ENCODE measurements around the gene FBLN2. TPM values are rescaled to one million over a fixed set of nuclear protein-coding genes. Genes with fewer than 3 reads are reported as not detected.

Gene FBLN2
- total and polyA plus RNA-seq, 10 of the 15 experiments (the other 5 are each of a cell fraction or from before 2014, with no cell fraction given) = 0.03 to 0.41 (median 0.12) TPM; not detected in 2

DNA sequence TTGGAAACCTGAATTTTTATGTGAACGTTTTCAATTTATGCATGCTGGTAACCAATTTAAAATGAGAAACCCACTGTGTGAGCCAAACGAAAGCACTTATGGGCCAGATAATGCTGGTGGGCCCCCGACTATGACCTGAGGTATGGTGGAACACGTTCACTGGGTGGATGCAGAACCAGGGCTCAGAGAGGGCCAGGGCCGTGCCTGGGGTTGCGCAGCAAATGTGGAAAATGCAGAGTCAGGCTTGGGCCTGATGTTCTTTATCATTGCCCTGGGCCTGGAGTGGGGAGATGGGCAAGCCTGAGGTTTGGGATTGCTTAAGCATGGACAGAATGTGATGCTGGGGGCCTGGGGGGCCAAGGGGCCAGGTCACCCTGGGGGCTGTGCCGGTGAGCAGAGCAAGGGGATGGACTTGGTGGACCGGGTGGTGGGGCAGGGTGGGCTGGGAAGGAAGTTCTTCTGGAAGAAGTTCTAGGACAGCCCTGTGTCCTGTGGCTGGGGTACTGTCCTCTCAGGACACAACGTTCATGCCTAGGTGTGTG, 17.9 kb downstream of the FBLN2 start:
- no peak overlapping the region for H2AFZ ChIP-seq (ENCODE audit: control insufficient read depth, low read depth, low read length)
- in situ Hi-C loops (cut with MboI) = no loop called here
- 6% methylated on average over 9 of the region's 9 CpGs for WGBS (ENCODE audit: insufficient coverage, insufficient replicate concordance, low lambda C conversion rate, missing lambda C conversion rate)
- no peak overlapping the region for H3K4me3 ChIP-seq
- RAD21 ChIA-PET (ENCODE audit: unreplicated experiment) = no interaction called here
- DNase-seq (ENCODE audit: low read depth, low spot score) (no peak), ATAC-seq (no peak), FAIRE-seq (no peak)
- no peaks in the 10 kb centered on the region for H3K9me3 ChIP-seq (replicated peaks; ENCODE audit: control insufficient read depth, insufficient read depth, low read length)
- no peaks in the 10 kb centered on the region for H3K36me3 ChIP-seq (ENCODE audit: control insufficient read depth in 2 of 2, insufficient read depth in 2 of 2, low read length in 1 of 2)
- POLR2A ChIA-PET = no interaction called here
- no peaks in the 10 kb centered on the region; a peak in 1 of 4 replicates for H3K27me3 ChIP-seq (replicated peaks in 1 of 2; ENCODE audit: control insufficient read depth in 2 of 2, insufficient read depth in 2 of 2, low read length in 1 of 2)
- H4K20me1 ChIP-seq (ENCODE audit: control insufficient read depth, insufficient read depth) = no peaks in the 10 kb centered on the region
- intact Hi-C loops (cut with micrococcal nuclease; ENCODE audit: unreplicated experiment) = no loop called here
- SMC1A ChIA-PET (ENCODE audit: uncharacterized antibody, unreplicated experiment) = no interaction called here
- H3K27ac ChIP-seq (ENCODE audit: control insufficient read depth, insufficient read depth) = no peak overlapping the region
- H3K79me2 ChIP-seq (ENCODE audit: control insufficient read depth, insufficient read depth, low read length) = no peaks in the 10 kb centered on the region
- CTCF ChIA-PET = interaction anchor here (0.6 kb wide), 1 partner anchor 83 kb away, joined by 3 read pairs; no protein-coding TSS in a partner anchor
- TF ChIP-seq, protein P1, sequence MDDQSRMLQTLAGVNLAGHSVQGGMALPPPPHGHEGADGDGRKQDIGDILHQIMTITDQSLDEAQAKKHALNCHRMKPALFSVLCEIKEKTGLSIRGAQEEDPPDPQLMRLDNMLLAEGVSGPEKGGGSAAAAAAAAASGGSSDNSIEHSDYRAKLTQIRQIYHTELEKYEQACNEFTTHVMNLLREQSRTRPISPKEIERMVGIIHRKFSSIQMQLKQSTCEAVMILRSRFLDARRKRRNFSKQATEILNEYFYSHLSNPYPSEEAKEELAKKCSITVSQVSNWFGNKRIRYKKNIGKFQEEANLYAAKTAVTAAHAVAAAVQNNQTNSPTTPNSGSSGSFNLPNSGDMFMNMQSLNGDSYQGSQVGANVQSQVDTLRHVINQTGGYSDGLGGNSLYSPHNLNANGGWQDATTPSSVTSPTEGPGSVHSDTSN (IDR thresholded peaks at IDR 0.05; ENCODE audit: insufficient replicate concordance, low read depth, low read length) = no peak
- TF ChIP-seq, protein P2, sequence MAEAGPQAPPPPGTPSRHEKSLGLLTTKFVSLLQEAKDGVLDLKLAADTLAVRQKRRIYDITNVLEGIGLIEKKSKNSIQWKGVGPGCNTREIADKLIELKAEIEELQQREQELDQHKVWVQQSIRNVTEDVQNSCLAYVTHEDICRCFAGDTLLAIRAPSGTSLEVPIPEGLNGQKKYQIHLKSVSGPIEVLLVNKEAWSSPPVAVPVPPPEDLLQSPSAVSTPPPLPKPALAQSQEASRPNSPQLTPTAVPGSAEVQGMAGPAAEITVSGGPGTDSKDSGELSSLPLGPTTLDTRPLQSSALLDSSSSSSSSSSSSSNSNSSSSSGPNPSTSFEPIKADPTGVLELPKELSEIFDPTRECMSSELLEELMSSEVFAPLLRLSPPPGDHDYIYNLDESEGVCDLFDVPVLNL (IDR thresholded peaks at IDR 0.05; ENCODE audit: low read depth, low read length) = no peak
- TF ChIP-seq NFYB (IDR thresholded peaks at IDR 0.05; ENCODE audit: insufficient read depth, low read depth, low read length) (no peak), FOXK2 (IDR thresholded peaks at IDR 0.05) (no peak), KDM1A (IDR thresholded peaks at IDR 0.05; ENCODE audit: borderline replicate concordance) (no peak), HCFC1 (IDR thresholded peaks at IDR 0.05; ENCODE audit: low read length) (no peak), ATF7 (IDR thresholded peaks at IDR 0.05; ENCODE audit: low read depth) (no peak), ETV6 (conservative IDR thresholded peaks at IDR 0.05 in 1 of 2, IDR thresholded peaks at IDR 0.05 in 1 of 2; ENCODE audit: borderline replicate concordance in 1 of 2, low read depth in 1 of 2) (no peak), WRNIP1 (IDR thresholded peaks at IDR 0.05; ENCODE audit: borderline replicate concordance, low read depth, low read length) (no peak)
- H3K4me2 ChIP-seq (ENCODE audit: control insufficient read depth, insufficient read depth) = no peak overlapping the region
- H3K4me1 ChIP-seq (ENCODE audit: control insufficient read depth, insufficient read depth, low read length) = no peaks in the 10 kb centered on the region
- H3K9ac ChIP-seq (ENCODE audit: control insufficient read depth, insufficient read depth, low read length) = no peak overlapping the region
- no TSS peak for BruUV-seq (replicated peaks)

Measured in GM12878 (cell line).